DND-41 (cell line): Measurements from ENCODE around the gene CELF6.

Experiments used
- ATAC-seq: fragments of 200-7000 bp; cut with Tn5 transposase; 3 replicates; pipeline ENCODE4 v1.9.1; 2021; ENCODE audit warnings: low read depth; ENCODE audit not compliant: insufficient read depth
- DNase-seq: peaks from one replicate; pipeline ENCODE4 v3.0.0-alpha.2; 2020
- H2AFZ ChIP-seq: 2 replicates; pipeline ENCODE4 v1.6.0; 2012; ENCODE audit warnings: low read depth, low read length
- H3K27ac ChIP-seq: 2 replicates; pipeline ENCODE4 v1.5.1; 2012; ENCODE audit warnings: low read length, inconsistent platforms
- H3K27me3 ChIP-seq: fragments of 200-600 bp; sonication (generic); 2 replicates; pipeline ENCODE4 v1.6.0; 2012; ENCODE audit warnings: low read length, mild to moderate bottlenecking, inconsistent platforms; ENCODE audit not compliant: insufficient read depth, poor library complexity
- H3K36me3 ChIP-seq: 2 replicates; pipeline ENCODE4 v1.5.1; 2012; ENCODE audit warnings: low read length, inconsistent platforms; ENCODE audit not compliant: insufficient read depth
- H3K4me1 ChIP-seq: 2 replicates; pipeline ENCODE4 v1.5.1; 2012; ENCODE audit warnings: mild to moderate bottlenecking, low read length; ENCODE audit not compliant: insufficient read depth
- H3K4me2 ChIP-seq: 2 replicates; pipeline ENCODE4 v1.6.0; 2012; ENCODE audit warnings: mild to moderate bottlenecking, moderate library complexity, low read length, inconsistent platforms; ENCODE audit not compliant: insufficient read depth
- H3K4me3 ChIP-seq, 2 experiments: fragments of 200-600 bp in 1 of 2; shearing (Covaris generic) in 1 of 2; 2 replicates each; pipeline ENCODE4 v1.5.1; 2012 to 2016; ENCODE audit warnings: inconsistent platforms in 2 of 2, low read length in 2 of 2, mild to moderate bottlenecking in 2 of 2, low read depth in 1 of 2, moderate library complexity in 1 of 2
- H3K79me2 ChIP-seq: 2 replicates; pipeline ENCODE4 v1.6.0; 2012; ENCODE audit warnings: low read length, inconsistent platforms; ENCODE audit not compliant: insufficient read depth
- H3K9ac ChIP-seq: 2 replicates; pipeline ENCODE4 v1.6.0; 2012; ENCODE audit warnings: low read depth, mild to moderate bottlenecking, inconsistent platforms, low read length, moderate library complexity
- H3K9me3 ChIP-seq: 2 replicates; pipeline ENCODE4 v1.5.1; 2012; ENCODE audit warnings: low read length, moderate library complexity, mild to moderate bottlenecking, inconsistent platforms; ENCODE audit not compliant: insufficient read depth, severe bottlenecking
- H4K20me1 ChIP-seq: 2 replicates; pipeline ENCODE4 v1.6.0; 2012; ENCODE audit warnings: low read length; ENCODE audit not compliant: insufficient read depth
- EZH2 ChIP-seq: IDR thresholded peaks from 3 replicates; pipeline ENCODE4 v1.6.1; 2012; ENCODE audit warnings: borderline replicate concordance, low read depth, mild to moderate bottlenecking, moderate library complexity, low read length, inconsistent platforms; ENCODE audit not compliant: severe bottlenecking
- TF ChIP-seq, protein P1 (sequence below): IDR thresholded peaks from 2 replicates; pipeline ENCODE4 v1.5.1; 2012; ENCODE audit warnings: borderline replicate concordance, low read length, moderate library complexity, mild to moderate bottlenecking; ENCODE audit not compliant: poor library complexity, severe bottlenecking; ENCODE audit errors: extremely low read depth

The CELF6 gene

GRCh38 chr15:72339777-72340177, 19.8 kb upstream of the CELF6 start:
- ATAC-seq = no peak

GRCh38 chr15:72338617-72339321, 18.8 kb upstream of the CELF6 start:
- H4K20me1 ChIP-seq = no peaks in the 10 kb centered on the region
- H2AFZ ChIP-seq = no peak overlapping the region
- no peak overlapping the region for H3K27ac ChIP-seq

More at GRCh38 chr15:72339777-72340177, 19.8 kb upstream of the CELF6 start:
- no peaks in the 10 kb centered on the region for H3K27me3 ChIP-seq
- H3K4me1 ChIP-seq = no peaks in the 10 kb centered on the region
- no peaks in the 10 kb centered on the region for H4K20me1 ChIP-seq
- H3K4me2 ChIP-seq = no peak overlapping the region
- no peak overlapping the region for H3K9ac ChIP-seq
- H3K4me3 ChIP-seq = no peak overlapping the region
- H3K9me3 ChIP-seq = no peaks in the 10 kb centered on the region
- H2AFZ ChIP-seq = no peak overlapping the region
- peaks cover 6% of the 10 kb centered on the region; the same call in 1 of the 2 replicates for H3K36me3 ChIP-seq
- DNase-seq = no peak
- no peaks in the 10 kb centered on the region for H3K79me2 ChIP-seq
- TF ChIP-seq, protein P1, sequence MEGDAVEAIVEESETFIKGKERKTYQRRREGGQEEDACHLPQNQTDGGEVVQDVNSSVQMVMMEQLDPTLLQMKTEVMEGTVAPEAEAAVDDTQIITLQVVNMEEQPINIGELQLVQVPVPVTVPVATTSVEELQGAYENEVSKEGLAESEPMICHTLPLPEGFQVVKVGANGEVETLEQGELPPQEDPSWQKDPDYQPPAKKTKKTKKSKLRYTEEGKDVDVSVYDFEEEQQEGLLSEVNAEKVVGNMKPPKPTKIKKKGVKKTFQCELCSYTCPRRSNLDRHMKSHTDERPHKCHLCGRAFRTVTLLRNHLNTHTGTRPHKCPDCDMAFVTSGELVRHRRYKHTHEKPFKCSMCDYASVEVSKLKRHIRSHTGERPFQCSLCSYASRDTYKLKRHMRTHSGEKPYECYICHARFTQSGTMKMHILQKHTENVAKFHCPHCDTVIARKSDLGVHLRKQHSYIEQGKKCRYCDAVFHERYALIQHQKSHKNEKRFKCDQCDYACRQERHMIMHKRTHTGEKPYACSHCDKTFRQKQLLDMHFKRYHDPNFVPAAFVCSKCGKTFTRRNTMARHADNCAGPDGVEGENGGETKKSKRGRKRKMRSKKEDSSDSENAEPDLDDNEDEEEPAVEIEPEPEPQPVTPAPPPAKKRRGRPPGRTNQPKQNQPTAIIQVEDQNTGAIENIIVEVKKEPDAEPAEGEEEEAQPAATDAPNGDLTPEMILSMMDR = no peak
- no peak for TF ChIP-seq EZH2
- H3K27ac ChIP-seq = no peak overlapping the region

GRCh38 chr15:72338148-72338547, 18.2 kb upstream of the CELF6 start:
- H3K9ac ChIP-seq = no peak overlapping the region
- no peaks in the 10 kb centered on the region for H3K4me1 ChIP-seq
- H4K20me1 ChIP-seq = no peaks in the 10 kb centered on the region
- no peaks in the 10 kb centered on the region for H3K79me2 ChIP-seq
- TF ChIP-seq, protein P1 = no peak
- TF ChIP-seq EZH2 = no peak
- no peaks in the 10 kb centered on the region for H3K27me3 ChIP-seq
- DNase-seq (no peak), ATAC-seq (no peak)
- no peaks in the 10 kb centered on the region for H3K9me3 ChIP-seq
- no peak overlapping the region for H2AFZ ChIP-seq
- H3K4me3 ChIP-seq = no peak overlapping the region
- H3K36me3 ChIP-seq = no peaks in the 10 kb centered on the region
- no peak overlapping the region for H3K27ac ChIP-seq
- H3K4me2 ChIP-seq = no peak overlapping the region

More at GRCh38 chr15:72338617-72339321, 18.8 kb upstream of the CELF6 start:
- no peak for ATAC-seq
- no peak overlapping the region for H3K9ac ChIP-seq
- no peaks in the 10 kb centered on the region; the same call in 1 of the 2 replicates for H3K36me3 ChIP-seq
- no peak overlapping the region for H3K4me3 ChIP-seq
- TF ChIP-seq, protein P1 = no peak
- TF ChIP-seq EZH2 = no peak
- no peak overlapping the region for H3K4me2 ChIP-seq
- H3K9me3 ChIP-seq = no peaks in the 10 kb centered on the region
- no peaks in the 10 kb centered on the region for H3K27me3 ChIP-seq
- DNase-seq = no peak
- H3K79me2 ChIP-seq = no peaks in the 10 kb centered on the region
- H3K4me1 ChIP-seq = no peaks in the 10 kb centered on the region

DNA sequence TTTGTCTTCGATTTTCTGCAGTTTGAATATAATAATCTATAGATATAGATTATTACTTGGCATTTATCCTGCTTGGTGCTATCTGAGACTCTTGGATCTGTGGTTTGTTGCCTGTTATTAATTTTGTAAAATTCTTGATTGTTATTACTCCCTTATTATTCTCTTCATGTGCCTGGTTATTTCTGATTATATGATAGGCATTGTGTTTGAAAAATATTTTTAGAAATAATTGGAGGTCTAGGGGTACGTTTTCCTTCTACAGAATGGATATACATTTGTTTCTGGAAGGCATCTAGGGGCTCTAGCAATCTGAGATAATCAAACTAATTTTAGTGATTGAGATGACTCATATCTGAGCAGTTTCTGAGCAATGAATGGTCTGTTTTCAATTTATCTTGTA, 14.9 kb upstream of the CELF6 start:
- Histone ChIP-seq H3K27me3 (no peaks in the 10 kb centered on the region), H3K27ac (no peak overlapping the region), H3K4me1 (no peaks in the 10 kb centered on the region), H3K36me3 (no peaks in the 10 kb centered on the region), H3K9me3 (no peaks in the 10 kb centered on the region), H3K9ac (no peak overlapping the region), H4K20me1 (no peaks in the 10 kb centered on the region), H3K79me2 (no peaks in the 10 kb centered on the region), H3K4me2 (no peak overlapping the region), H2AFZ (no peak overlapping the region), H3K4me3 (no peak overlapping the region)
- TF ChIP-seq EZH2 = no peak
- TF ChIP-seq, protein P1 = no peak
- ATAC-seq = no peak
- DNase-seq = no peak
